Adrenal gland (tissue), 5 donors: ENCODE results near the gene PINLYP.

Experiments
- CTCF ChIP-seq, 6 experiments: fragments of 450-650 bp in 4 of 6; fragments of 200-600 bp in 2 of 6; sonication (generic) in 1 of 6; IDR thresholded peaks; 1 replicate in 5 of 6; 2 replicates in 1 of 6; pipeline versions ENCODE4 v1.5.1 to v1.8.0; 2016 to 2021; ENCODE audit warnings: antibody characterized with exemption in 6 of 6, mild to moderate bottlenecking in 2 of 6, moderate library complexity in 1 of 6
- POLR2A ChIP-seq, 2 donors: fragments of 450-650 bp; IDR thresholded peaks; one replicate each; pipeline ENCODE4 v1.6.1; 2017; ENCODE audit warnings: antibody characterized with exemption in 2 of 2, mild to moderate bottlenecking in 2 of 2, moderate library complexity in 1 of 2
- donor health status: DM: no; HTN: no; CAD: no.

DNA sequence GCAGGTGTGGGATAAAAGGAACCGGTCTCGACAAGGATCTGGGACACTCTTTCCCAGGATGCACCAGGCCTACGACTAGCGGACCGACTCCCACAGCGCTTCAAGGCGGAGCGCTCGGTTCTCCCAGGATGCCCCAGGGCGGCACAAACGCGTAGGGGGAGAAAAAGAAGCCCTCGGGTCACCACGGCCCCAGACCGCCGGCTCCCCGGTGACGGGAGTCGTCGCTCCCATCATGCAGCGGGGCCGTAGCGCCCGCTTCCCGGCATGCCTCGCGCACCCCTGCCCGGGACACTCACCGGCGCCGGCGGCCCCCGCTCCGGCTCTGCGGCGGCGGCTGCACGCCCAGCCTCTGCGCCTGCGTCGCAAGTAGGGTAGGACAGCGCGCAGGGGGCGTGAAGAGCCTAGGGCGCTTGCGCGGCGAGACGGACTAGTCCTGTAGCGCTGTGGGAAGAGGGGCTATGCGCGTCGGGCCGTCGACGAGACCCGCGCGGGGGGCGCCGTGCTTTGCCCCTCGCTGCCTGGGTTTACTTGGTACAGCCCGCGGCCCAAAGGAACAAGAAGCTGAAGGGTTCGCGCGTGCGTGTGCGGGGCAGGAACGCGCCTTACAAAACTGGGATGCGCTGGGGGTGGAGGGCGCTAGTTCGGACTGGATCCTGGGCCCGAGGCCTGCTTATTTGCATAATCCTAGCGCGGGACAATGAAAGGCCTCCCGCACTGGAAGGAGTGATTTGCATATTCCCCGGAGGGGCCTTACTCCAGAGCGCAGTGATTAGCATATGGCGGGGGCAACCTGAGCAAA, 43.9 kb downstream of the PINLYP start, which contains the start of gene ZNF428:
- peak; percentile 68 to 82 for TF ChIP-seq POLR2A (IDR thresholded peaks at IDR 0.05)
- TF ChIP-seq CTCF (IDR thresholded peaks at IDR 0.05) = no peak
